Neural crest cell (in vitro differentiated cells): ENCODE results near the gene GABARAP. TPM values are rescaled to one million over a fixed set of nuclear protein-coding genes. Genes with fewer than 3 reads are reported as not detected.
"Not testable (repeated sequence)": the region's sequence is repeated elsewhere in the genome, so short reads cannot be mapped to it uniquely, and the experiment has no call there.

Source experiments
- DNase-seq: peaks from one replicate; pipeline ENCODE4 v3.0.0; 2021; ENCODE audit warnings: low read depth, mixed read lengths, low spot score
- H3K27ac Mint-ChIP-seq: one replicate; pipeline ENCODE4 v1.8.0; 2021; ENCODE audit warnings: mild to moderate bottlenecking, mixed read lengths; ENCODE audit not compliant: unreplicated experiment
- H3K27me3 Mint-ChIP-seq: 2 replicates; pipeline ENCODE4 v1.8.0; 2021; ENCODE audit warnings: low read depth, mild to moderate bottlenecking, mixed read lengths
- H3K36me3 Mint-ChIP-seq: 2 replicates; pipeline ENCODE4 v1.8.0; 2021; ENCODE audit warnings: low read depth, mild to moderate bottlenecking, mixed read lengths
- H3K4me1 Mint-ChIP-seq: 2 replicates; pipeline ENCODE4 v1.8.0; 2021; ENCODE audit warnings: mixed read lengths
- H3K4me3 Mint-ChIP-seq: one replicate; pipeline ENCODE4 v1.8.0; 2021; ENCODE audit warnings: mild to moderate bottlenecking, mixed read lengths
- H3K9me3 Mint-ChIP-seq: 2 replicates; pipeline ENCODE4 v1.8.0; 2021; ENCODE audit warnings: mixed read lengths
- CTCF ChIP-seq: fragments of 200-600 bp; sonication (generic); conservative IDR thresholded peaks from 2 replicates; pipeline ENCODE4 v1.5.0; 2021; ENCODE audit warnings: antibody characterized with exemption, mild to moderate bottlenecking
- total RNA-seq: library from RNA; stranded (reverse); gene quantifications from 2 replicates; pipeline ENCODE4 v1.2.1, GENCODE V29; 2021

Gene GABARAP
- total RNA-seq, 1 donor from 2014 or later: 470 TPM

- Mint-ChIP-seq H3K27me3 (peaks cover 9% of the 10 kb centered on the region), H3K27ac (peak overlapping the region; percentile 76), H3K36me3 (peaks cover 18% of the 10 kb centered on the region), H3K4me3 (peak overlapping the region; percentile 79), H3K4me1 (peaks cover 39% of the 10 kb centered on the region), H3K9me3 (no peaks in the 10 kb centered on the region)
- no peak for TF ChIP-seq CTCF
- no peak for DNase-seq
These were observed 4.5 kb upstream of the GABARAP start for GRCh38 chr17:7246779-7247178.

DNA sequence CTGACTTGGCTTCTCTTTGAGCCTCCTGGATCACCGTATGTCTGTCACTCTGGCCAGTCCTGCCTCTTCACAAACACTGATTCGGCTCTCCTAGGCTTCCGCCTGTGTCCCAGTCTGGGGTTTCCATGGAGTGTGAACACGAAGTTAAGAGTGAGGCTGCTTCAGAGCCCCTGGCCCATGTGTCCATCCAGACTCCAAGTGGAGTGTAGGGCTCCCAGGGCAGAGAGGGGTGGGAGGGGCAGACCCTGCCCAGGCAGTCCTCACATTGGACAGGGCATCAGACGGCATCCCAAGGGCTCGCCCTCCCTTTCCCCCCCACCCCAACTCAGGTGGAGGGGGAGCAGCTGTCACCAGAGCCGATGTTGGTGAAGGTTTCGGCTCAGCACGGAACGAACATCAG, 1.6 kb upstream of the GABARAP start:
- not testable (repeated sequence) for DNase-seq, H3K27ac Mint-ChIP-seq, H3K9me3 Mint-ChIP-seq
- peaks cover 19% of the 10 kb centered on the region for H3K27me3 Mint-ChIP-seq
- peak overlapping the region; percentile 94 for H3K4me3 Mint-ChIP-seq
- H3K36me3 Mint-ChIP-seq: peaks cover 24% of the 10 kb centered on the region
- peaks cover 41% of the 10 kb centered on the region for H3K4me1 Mint-ChIP-seq

GRCh38 chr17:7243453-7243729, 1.1 kb upstream of the GABARAP start:
- no peaks in the 10 kb centered on the region for H3K9me3 Mint-ChIP-seq
- H3K27me3 Mint-ChIP-seq: peaks cover 19% of the 10 kb centered on the region
- peak overlapping the region; percentile 76 for H3K27ac Mint-ChIP-seq
- peak overlapping the region; percentile 94 for H3K4me3 Mint-ChIP-seq
- DNase-seq: no peak
- TF ChIP-seq CTCF: no peak
- peaks cover 24% of the 10 kb centered on the region for H3K36me3 Mint-ChIP-seq
- peaks cover 37% of the 10 kb centered on the region for H3K4me1 Mint-ChIP-seq

DNA sequence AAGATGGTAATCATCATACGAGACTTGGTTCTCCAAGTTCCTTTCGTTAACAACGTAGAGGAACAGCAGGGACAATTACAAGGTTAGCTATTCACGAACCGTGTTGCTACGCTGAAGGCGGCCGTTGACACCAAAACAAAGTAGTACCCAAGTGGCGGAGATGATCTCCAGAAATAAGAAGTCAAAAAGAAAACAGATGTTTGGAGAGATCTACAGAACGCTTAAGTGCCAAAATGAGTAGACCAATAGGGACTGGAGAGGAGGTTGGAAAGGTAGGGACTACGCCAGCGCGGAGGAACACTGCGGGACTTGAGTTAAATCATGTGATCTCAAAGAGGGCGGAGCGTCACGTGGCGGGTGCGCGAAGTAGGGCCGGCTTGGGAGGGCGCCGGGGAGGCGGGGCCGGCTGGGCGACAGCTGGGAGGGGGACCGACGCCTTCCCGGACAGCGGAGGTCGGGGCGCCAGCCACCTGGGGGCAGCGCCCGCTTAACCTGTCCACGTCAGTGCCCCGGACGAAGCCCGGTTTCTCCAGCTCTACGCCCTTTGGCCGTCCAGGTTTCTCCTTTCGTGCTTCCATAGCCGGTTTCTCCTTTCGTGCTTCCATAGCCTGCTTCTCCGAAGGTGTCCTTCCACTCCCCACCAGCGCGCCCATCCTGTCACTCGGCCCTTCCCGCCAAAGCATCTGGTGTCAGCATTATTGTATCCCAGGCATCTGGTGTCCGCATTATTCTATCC, 636 bp upstream of the GABARAP start:
- no peak for TF ChIP-seq CTCF
- Mint-ChIP-seq H3K9me3 (no peaks in the 10 kb centered on the region), H3K36me3 (peaks cover 24% of the 10 kb centered on the region), H3K27ac (peak overlapping the region; percentile 99), H3K4me3 (peak overlapping the region; percentile 94), H3K27me3 (peaks cover 19% of the 10 kb centered on the region), H3K4me1 (peaks cover 37% of the 10 kb centered on the region)
- DNase-seq: peak; percentile 93

DNA sequence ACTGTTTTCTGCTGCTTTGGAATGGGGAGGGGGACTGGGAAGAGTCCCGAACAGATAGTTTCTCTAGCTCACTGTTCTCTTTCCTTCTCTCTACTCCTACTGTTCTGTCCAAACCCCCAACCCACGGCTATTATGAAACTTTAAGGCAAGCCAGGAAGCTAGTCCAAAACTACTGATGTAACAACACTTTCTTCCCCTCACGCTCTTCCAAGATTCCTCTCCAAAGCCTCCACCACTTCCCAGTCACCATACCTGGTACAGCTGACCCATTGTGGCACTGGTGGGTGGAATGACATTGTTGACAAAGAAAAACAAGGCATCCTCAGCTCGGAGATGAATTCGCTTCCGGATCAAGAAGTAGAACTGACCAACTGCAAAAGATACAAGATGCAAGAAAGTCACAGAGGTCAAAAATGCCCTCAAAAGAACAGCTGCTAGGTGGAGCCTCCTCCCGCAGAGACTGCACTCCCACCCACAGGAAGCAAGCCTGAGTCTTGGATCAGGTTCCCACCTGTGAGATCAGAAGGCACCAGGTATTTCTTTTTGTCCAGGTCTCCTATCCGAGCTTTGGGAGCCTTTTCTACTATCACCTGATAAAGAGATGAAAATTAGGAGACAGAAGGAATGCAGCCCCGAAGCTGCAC, 1.0 kb downstream of the GABARAP start:
- TF ChIP-seq CTCF: no peak
- Mint-ChIP-seq H3K4me3 (peak overlapping the region; percentile 94), H3K27ac (peak overlapping the region; percentile 99), H3K9me3 (no peaks in the 10 kb centered on the region), H3K27me3 (peaks cover 19% of the 10 kb centered on the region), H3K36me3 (peaks cover 26% of the 10 kb centered on the region), H3K4me1 (peaks cover 47% of the 10 kb centered on the region)
- DNase-seq: no peak

- peaks cover 19% of the 10 kb centered on the region for H3K27me3 Mint-ChIP-seq
- H3K4me1 Mint-ChIP-seq: peaks cover 47% of the 10 kb centered on the region
- no peak for DNase-seq
- no peaks in the 10 kb centered on the region for H3K9me3 Mint-ChIP-seq
- peaks cover 26% of the 10 kb centered on the region for H3K36me3 Mint-ChIP-seq
- TF ChIP-seq CTCF: no peak
- peak overlapping the region; percentile 94 for H3K4me3 Mint-ChIP-seq
- peak overlapping the region; percentile 92 for H3K27ac Mint-ChIP-seq
These were observed 1.9 kb downstream of the GABARAP start for GRCh38 chr17:7240375-7240774.
